DMS114 treated with DMSO at 0.1 percent for 48 hours (cell line): Measurements from ENCODE around the gene RASIP1.

Experiments used
- DNase-seq: peaks from one replicate; lab custom pipeline; 2025; ENCODE audit not compliant: unreplicated experiment; lab: John Stamatoyannopoulos, UW

RASIP1 gene

GRCh38 chr19:48676487-48676886, 63.9 kb downstream of the RASIP1 start:
- no peak for DNase-seq

GRCh38 chr19:48674921-48675824, 65.2 kb downstream of the RASIP1 start:
- peak; percentile 67 for DNase-seq

GRCh38 chr19:48674216-48674809, 66.1 kb downstream of the RASIP1 start:
- DNase-seq, result no peak

DNA sequence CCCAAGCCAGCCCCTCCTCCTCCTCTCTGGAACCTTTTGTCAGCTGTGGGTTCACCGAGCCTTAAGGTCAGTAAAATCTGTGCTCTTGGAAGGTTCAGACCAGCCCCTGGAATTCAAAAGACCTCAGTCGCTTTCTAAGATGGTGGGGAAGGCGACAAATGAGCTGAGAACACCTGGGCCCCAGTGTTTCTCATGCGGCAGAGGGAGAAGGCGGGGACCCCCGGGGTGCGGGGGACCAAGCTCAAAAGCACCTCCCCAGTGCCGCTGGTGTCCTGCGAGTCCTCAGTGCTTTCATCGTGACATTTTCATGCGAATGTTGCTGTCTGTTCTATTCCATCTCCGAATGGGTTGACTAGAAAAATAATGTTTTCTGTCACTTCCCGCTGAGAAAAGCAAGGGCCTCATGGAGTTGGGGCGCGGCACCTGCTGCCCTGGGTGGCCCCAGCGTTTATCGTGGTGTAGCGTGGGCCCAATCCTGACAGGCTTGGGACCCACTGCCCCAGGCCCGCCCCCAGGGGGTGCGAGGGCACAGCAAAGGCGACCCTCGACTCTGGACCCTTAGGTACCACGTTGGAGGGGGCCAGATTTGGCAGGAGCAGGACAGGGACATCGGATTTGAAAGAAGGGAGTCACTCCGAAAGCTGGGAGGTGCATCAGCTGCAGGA, 66.8 kb downstream of the RASIP1 start:
- DNase-seq, result no peak

GRCh38 chr19:48672994-48673393, 67.4 kb downstream of the RASIP1 start, which contains the start of gene NTN5:
NTN5 (minus strand) TSS chr19:48673017; CDS start chr19:48670986, 2,031 bp downstream.
- no peak for DNase-seq

DNA sequence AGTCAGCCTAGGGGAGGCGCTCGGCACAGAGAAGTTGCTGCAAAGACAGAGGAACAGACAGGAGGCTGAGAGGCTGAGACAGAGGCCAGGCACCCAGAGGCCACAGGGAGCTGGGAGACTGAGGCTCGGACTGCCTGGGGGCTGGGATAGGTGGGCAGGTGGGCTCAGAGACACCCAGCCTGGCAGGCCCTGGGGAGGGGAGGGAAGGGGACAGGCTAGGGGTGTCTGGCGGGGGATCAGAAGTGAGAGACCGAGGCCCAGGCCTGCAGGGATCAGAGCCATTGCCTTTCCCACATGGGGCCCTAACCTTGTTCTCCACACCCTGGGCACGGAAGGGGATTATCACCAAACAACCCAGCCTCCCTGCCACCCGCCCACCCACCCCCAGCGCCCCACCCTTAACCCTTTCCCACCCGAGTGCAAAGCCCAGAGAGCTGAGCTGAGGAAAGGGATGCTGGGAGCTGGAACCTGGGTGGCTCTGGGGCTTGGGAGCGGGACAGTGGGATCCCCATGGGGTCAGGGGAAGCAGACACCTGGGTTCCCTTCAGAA, 68.9 kb downstream of the RASIP1 start:
- no peak for DNase-seq

GRCh38 chr19:48670699-48671445, 69.5 kb downstream of the RASIP1 start:
- DNase-seq, result no peak
